NCI-H128 (cell line): Measurements from ENCODE around the gene DDX6.
"Not testable (repeated sequence)": the region's sequence is repeated elsewhere in the genome, so short reads cannot be mapped to it uniquely, and the experiment has no call there.

Experiments
- DNase-seq: peaks from one replicate; lab custom pipeline; 2025; ENCODE audit not compliant: unreplicated experiment; lab: John Stamatoyannopoulos, UW

The DDX6 gene

GRCh38 chr11:118744046-118744445 lies 46.9 kb downstream of the DDX6 start:
- DNase-seq = no peak

GRCh38 chr11:118742304-118742703 lies 48.7 kb downstream of the DDX6 start:
- no peak for DNase-seq

GRCh38 chr11:118740892-118741291 lies 50.1 kb downstream of the DDX6 start:
- no peak for DNase-seq

GRCh38 chr11:118735203-118735602 lies 55.8 kb downstream of the DDX6 start:
- DNase-seq = no peak

- DNase-seq = no peak
Measured at GRCh38 chr11:118734031-118734430, 56.9 kb downstream of the DDX6 start.

- not testable (repeated sequence) for DNase-seq
Measured at GRCh38 chr11:118729753-118730152, 61.2 kb downstream of the DDX6 start.

GRCh38 chr11:118728112-118728511 lies 62.9 kb downstream of the DDX6 start:
- DNase-seq = not testable (repeated sequence)

- not testable (repeated sequence) for DNase-seq
Measured at GRCh38 chr11:118727721-118728066, 63.3 kb downstream of the DDX6 start.

GRCh38 chr11:118727001-118727720 lies 63.8 kb downstream of the DDX6 start:
- DNase-seq = not testable (repeated sequence)

GRCh38 chr11:118721478-118722015 lies 69.4 kb downstream of the DDX6 start:
- DNase-seq = not testable (repeated sequence)

GRCh38 chr11:118720740-118721139 lies 70.2 kb downstream of the DDX6 start:
- DNase-seq = not testable (repeated sequence)

GRCh38 chr11:118720078-118720477 lies 70.9 kb downstream of the DDX6 start:
- DNase-seq = not testable (repeated sequence)

- not testable (repeated sequence) for DNase-seq
Measured at GRCh38 chr11:118718562-118718961, 72.4 kb downstream of the DDX6 start.

- not testable (repeated sequence) for DNase-seq
Measured at GRCh38 chr11:118717733-118718132, 73.2 kb downstream of the DDX6 start.

- DNase-seq = not testable (repeated sequence)
Measured at GRCh38 chr11:118717221-118717620, 73.7 kb downstream of the DDX6 start.

GRCh38 chr11:118715837-118716260 lies 75.1 kb downstream of the DDX6 start:
- no peak for DNase-seq

GRCh38 chr11:118715245-118715831 lies 75.6 kb downstream of the DDX6 start:
- no peak for DNase-seq

- DNase-seq = no peak
Measured at GRCh38 chr11:118714816-118715215, 76.1 kb downstream of the DDX6 start.

- not testable (repeated sequence) for DNase-seq
Measured at GRCh38 chr11:118714416-118714815, 76.5 kb downstream of the DDX6 start.

- DNase-seq = no peak
Measured at GRCh38 chr11:118708296-118708695, 82.7 kb downstream of the DDX6 start.

GRCh38 chr11:118706546-118706825 lies 84.5 kb downstream of the DDX6 start:
- no peak for DNase-seq

GRCh38 chr11:118705791-118706545 lies 85.0 kb downstream of the DDX6 start:
- DNase-seq = no peak
